Nephron progenitor cell (in vitro differentiated cells): Measurements from ENCODE around the gene FGF11.

Experiments used
- DNase-seq: peaks from one replicate; pipeline ENCODE4 v3.0.0; 2021
- H3K27ac Mint-ChIP-seq: 2 replicates; pipeline ENCODE4 v1.8.0; 2021; ENCODE audit warnings: mild to moderate bottlenecking, moderate library complexity, mixed read lengths
- H3K27me3 Mint-ChIP-seq: 2 replicates; pipeline ENCODE4 v1.8.0; 2021; ENCODE audit warnings: mild to moderate bottlenecking, low read depth, mixed read lengths; ENCODE audit not compliant: poor library complexity
- H3K36me3 Mint-ChIP-seq: 2 replicates; pipeline ENCODE4 v1.8.0; 2021; ENCODE audit warnings: low read depth, mixed read lengths
- H3K4me1 Mint-ChIP-seq: 2 replicates; pipeline ENCODE4 v1.8.0; 2021; ENCODE audit warnings: mixed read lengths
- H3K4me3 Mint-ChIP-seq: 2 replicates; pipeline ENCODE4 v1.8.0; 2021; ENCODE audit warnings: mild to moderate bottlenecking, moderate library complexity, mixed read lengths
- H3K9me3 Mint-ChIP-seq: 2 replicates; pipeline ENCODE4 v1.8.0; 2021; ENCODE audit warnings: mild to moderate bottlenecking, moderate library complexity, mixed read lengths
- CTCF ChIP-seq: fragments of 200-600 bp; sonication (generic); IDR thresholded peaks from 2 replicates; pipeline ENCODE4 v1.5.0; 2021; ENCODE audit warnings: antibody characterized with exemption

The FGF11 gene

GRCh38 chr17:7394452-7395191 lies 44.7 kb upstream of the FGF11 start, which contains the start of gene PLSCR3:
PLSCR3 (minus strand) TSS chr17:7394525; CDS start chr17:7394110, 415 bp downstream.
- Mint-ChIP-seq H3K27ac (peak within 1 kb of the TSS; percentile 94), H3K27me3 (peaks cover 4% of the 10 kb centered on the region), H3K9me3 (no peaks in the 10 kb centered on the region), H3K4me1 (peaks cover 45% of the 10 kb centered on the region), H3K36me3 (peaks cover 21% of the 10 kb centered on the region), H3K4me3 (peak within 1 kb of the TSS; percentile 93)
- DNase-seq, result peak; percentile 90
- TF ChIP-seq CTCF, result peak; percentile 53

- Mint-ChIP-seq H3K4me1 (peaks cover 35% of the 10 kb centered on the region), H3K36me3 (peaks cover 21% of the 10 kb centered on the region), H3K9me3 (no peaks in the 10 kb centered on the region), H3K27ac (no peak overlapping the region), H3K27me3 (peaks cover 4% of the 10 kb centered on the region), H3K4me3 (peak overlapping the region; percentile 9)
- no peak for DNase-seq
- no peak for TF ChIP-seq CTCF
These were observed 43.2 kb upstream of the FGF11 start for GRCh38 chr17:7396147-7396546.

- no peak for DNase-seq
- Mint-ChIP-seq H3K4me1 (peaks cover 34% of the 10 kb centered on the region), H3K9me3 (no peaks in the 10 kb centered on the region), H3K4me3 (no peak overlapping the region), H3K27me3 (peaks cover 4% of the 10 kb centered on the region), H3K36me3 (peaks cover 15% of the 10 kb centered on the region), H3K27ac (no peak overlapping the region)
- no peak for TF ChIP-seq CTCF
These were observed 40.7 kb upstream of the FGF11 start for GRCh38 chr17:7398612-7399011.

GRCh38 chr17:7403043-7403726 lies 36.1 kb upstream of the FGF11 start:
- no peak for TF ChIP-seq CTCF
- Mint-ChIP-seq H3K27ac (peak overlapping the region; percentile 83), H3K4me3 (peak overlapping the region; percentile 83), H3K36me3 (peaks cover 15% of the 10 kb centered on the region), H3K4me1 (peaks cover 47% of the 10 kb centered on the region), H3K27me3 (no peaks in the 10 kb centered on the region), H3K9me3 (no peaks in the 10 kb centered on the region)
- DNase-seq, result peak; percentile 75

- H3K4me3 Mint-ChIP-seq, result peak overlapping the region; percentile 83
- peaks cover 15% of the 10 kb centered on the region for H3K36me3 Mint-ChIP-seq
- H3K4me1 Mint-ChIP-seq, result peaks cover 47% of the 10 kb centered on the region
- no peak for TF ChIP-seq CTCF
- H3K27me3 Mint-ChIP-seq, result no peaks in the 10 kb centered on the region
- DNase-seq, result no peak
- H3K9me3 Mint-ChIP-seq, result no peaks in the 10 kb centered on the region
- H3K27ac Mint-ChIP-seq, result peak overlapping the region; percentile 83
These were observed 35.7 kb upstream of the FGF11 start for GRCh38 chr17:7403727-7403976.
